Spleen (tissue), 11 donors: ENCODE results near the gene IQSEC1. TPM values are rescaled to one million over a fixed set of nuclear protein-coding genes. Genes with fewer than 3 reads are reported as not detected.

Experiments
- DNase-seq: peaks from one replicate; pipeline ENCODE4 v3.0.0-alpha.2; 2020
- H3K27ac ChIP-seq, 8 donors: fragments of 200-600 bp; sonication (generic) in 7 of 8; 1 replicate in 4 of 8; 2 replicates in 4 of 8; pipeline versions ENCODE4 v1.5.0 to v1.8.0; 2016 to 2021; ENCODE audit warnings: inconsistent platforms in 4 of 8, mild to moderate bottlenecking in 4 of 8, moderate library complexity in 1 of 8
- H3K27me3 ChIP-seq, 7 donors: fragments of 200-600 bp; sonication (generic) in 6 of 7; replicated peaks in 1 of 7; 1 replicate in 4 of 7; 2 replicates in 3 of 7; pipeline versions ENCODE4 v1.5.0 to v1.8.0; 2016 to 2021; ENCODE audit warnings: inconsistent platforms in 3 of 7, mild to moderate bottlenecking in 1 of 7
- H3K36me3 ChIP-seq, 6 donors: fragments of 200-600 bp; sonication (generic) in 5 of 6; 1 replicate in 4 of 6; 2 replicates in 2 of 6; pipeline versions ENCODE4 v1.5.0 to v1.8.0; 2016 to 2021; ENCODE audit warnings: inconsistent platforms in 2 of 6
- H3K4me1 ChIP-seq, 6 donors: fragments of 200-600 bp; sonication (generic) in 5 of 6; 1 replicate in 3 of 6; 2 replicates in 3 of 6; pipeline versions ENCODE4 v1.5.0 to v1.8.0; 2016 to 2021; ENCODE audit warnings: inconsistent platforms in 3 of 6
- H3K4me3 ChIP-seq, 8 donors: fragments of 200-600 bp; sonication (generic) in 7 of 8; 1 replicate in 4 of 8; 2 replicates in 4 of 8; pipeline versions ENCODE4 v1.5.0 to v1.8.0; 2016 to 2021; ENCODE audit warnings: inconsistent platforms in 4 of 8, mild to moderate bottlenecking in 4 of 8, moderate library complexity in 2 of 8
- H3K9me3 ChIP-seq, 8 donors: fragments of 200-600 bp; sonication (generic) in 7 of 8; 1 replicate in 4 of 8; 2 replicates in 4 of 8; pipeline versions ENCODE4 v1.5.0 to v1.8.0; 2016 to 2021; ENCODE audit warnings: inconsistent platforms in 4 of 8
- CTCF ChIP-seq, 11 experiments: fragments of 200-600 bp in 7 of 11; fragments of 450-650 bp in 4 of 11; sonication (generic) in 4 of 11; IDR thresholded peaks in 8 of 11; conservative IDR thresholded peaks in 3 of 11; 1 replicate in 7 of 11; 2 replicates in 4 of 11; pipeline versions ENCODE4 v1.4.0 to v1.8.0; 2016 to 2021; ENCODE audit warnings: antibody characterized with exemption in 11 of 11, inconsistent platforms in 4 of 11, mild to moderate bottlenecking in 1 of 11
- POLR2A ChIP-seq, 3 donors: fragments of 450-650 bp; IDR thresholded peaks; one replicate each; pipeline ENCODE4 v1.5.1; 2017; ENCODE audit warnings: antibody characterized with exemption in 3 of 3, mild to moderate bottlenecking in 1 of 3
- POLR2AphosphoS5 ChIP-seq, 3 donors: sonication (generic); formaldehyde crosslinking; IDR thresholded peaks; one replicate each; pipeline ENCODE4 v1.5.1; 2017; ENCODE audit warnings: antibody characterized with exemption in 3 of 3
- WGBS, 5 donors: extraction: QIAGEN DNeasy Blood & Tissue Kit in 3 of 5; methylation state at CpG; one replicate each; pipeline versions ENCODE4 v1.1.5 to v1.1.7; 2013 to 2018; 5-methylcytosine and 5-hydroxymethylcytosine counted together
- intact Hi-C: fragments of 100-400 bp; cut with DNase I; formaldehyde crosslinking; loops from one replicate; pipeline ENCODE4 v1.15.0; 2023; ENCODE audit warnings: low total_unique reads
- polyA plus RNA-seq, 3 donors: library from polyadenylated mRNA; stranded (reverse); fragments of 200-250 nt; gene quantifications; one replicate each; pipeline ENCODE4 v1.2.1, GENCODE V29; 2013
- total RNA-seq, 7 donors: library from RNA; depleted of rRNA in 3 of 7; stranded (reverse); fragments of >200 nt in 3 of 7; fragmentation: NEBNext Ultra II Directional in 4 of 7; extraction: Animal tissue kit (Norgen Biotek cat#: 25700) in 4 of 7; gene quantifications; one replicate each; pipeline versions ENCODE4 v1.1.0 to v1.2.1, GENCODE V29; 2016 to 2021
- donor health status: healthy with polysubstance abuse.
- donor health status: DM: no; HTN: no; CAD: no; lungs with moderate emphysema.
- donor health status: DM: no; HTN: no; CAD: no.
- donor health status: Bipolar disorder and iron deficiency.
- donor health status: healthy.
- donor health status: DM: no; HTN: no; CAD: no.
- donor health status: DM: yes; HTN: yes; CAD: no.

The IQSEC1 gene
- total and polyA plus RNA-seq, 10 donors = 23.0 to 170 (median 116) TPM

DNA sequence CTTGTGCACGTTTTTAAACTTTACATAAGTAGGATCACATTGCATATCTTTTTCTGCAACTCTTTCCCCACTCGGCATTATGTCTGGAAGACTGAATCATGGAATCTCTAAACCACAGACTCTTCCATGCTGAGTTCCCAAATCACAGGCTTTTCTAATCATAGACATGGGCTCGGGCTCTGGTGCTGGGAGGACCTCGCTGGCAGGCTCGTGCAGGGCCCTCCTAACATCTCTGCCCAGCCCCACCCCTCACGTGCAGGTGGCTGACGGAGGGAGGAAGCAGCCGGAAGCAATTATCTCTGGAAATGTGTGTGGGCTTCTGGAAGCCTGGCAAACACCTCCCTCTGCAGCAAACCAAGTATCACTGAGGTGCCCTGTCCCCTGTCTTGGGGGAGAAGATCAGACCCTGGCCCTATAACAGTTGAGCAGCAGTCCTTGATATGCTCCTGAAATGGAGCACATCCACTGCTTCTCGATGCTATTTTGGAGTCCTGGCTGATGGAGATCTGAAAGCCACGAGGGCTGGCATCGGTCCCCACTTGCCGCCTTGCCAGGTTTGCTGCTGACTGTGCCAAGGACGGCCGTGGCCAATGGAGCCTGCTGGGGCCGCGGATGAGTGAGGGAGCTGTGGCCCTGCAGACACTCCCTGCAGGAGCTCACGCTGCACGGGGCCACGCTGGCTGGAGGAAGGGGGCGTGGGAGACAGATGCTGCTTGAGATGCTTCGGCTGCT is 4.4 kb upstream of the IQSEC1 start:
- WGBS, 5 donors = 62 to 82% (median 73%) methylated on average over 13 to 21 of the region's 21 CpGs
- Histone ChIP-seq H3K4me1 (peaks cover 4 to 64% (median 25%) of the 10 kb centered on the region in 6 donors), H3K9me3 (no peaks in the 10 kb centered on the region), H3K27me3 (peaks cover 0 to 39% (median 17%) of the 10 kb centered on the region in 7 donors), H3K4me3 (no peak overlapping the region), H3K36me3 (no peaks in the 10 kb centered on the region), H3K27ac (no peak overlapping the region)
- no peak for TF ChIP-seq POLR2AphosphoS5 (IDR thresholded peaks at IDR 0.05)
- TF ChIP-seq POLR2A (IDR thresholded peaks at IDR 0.05) = no peak
- no peak for TF ChIP-seq CTCF (IDR thresholded peaks at IDR 0.05 in 8 of 11, conservative IDR thresholded peaks at IDR 0.05 in 3 of 11)
- DNase-seq = no peak
- intact Hi-C loops = no loop called here

- peaks cover 4 to 64% (median 29%) of the 10 kb centered on the region in 6 donors for H3K4me1 ChIP-seq
- DNase-seq = no peak
- 72 to 85% (median 80%) methylated on average over 9 of the region's 9 CpGs for WGBS, 5 donors
- H3K9me3 ChIP-seq = no peaks in the 10 kb centered on the region
- H3K27me3 ChIP-seq = peaks cover 0 to 48% (median 21%) of the 10 kb centered on the region in 7 donors
- TF ChIP-seq POLR2A (IDR thresholded peaks at IDR 0.05) (no peak), CTCF (IDR thresholded peaks at IDR 0.05 in 8 of 11, conservative IDR thresholded peaks at IDR 0.05 in 3 of 11) (no peak), POLR2AphosphoS5 (IDR thresholded peaks at IDR 0.05) (no peak)
- H3K36me3 ChIP-seq = no peaks in the 10 kb centered on the region
- no peak overlapping the region for H3K27ac ChIP-seq
- intact Hi-C loops = no loop called here
- H3K4me3 ChIP-seq = no peak overlapping the region
Observed at GRCh38 chr3:13075986-13076654, 2.9 kb upstream of the IQSEC1 start.

- intact Hi-C loops = no loop called here
- H3K9me3 ChIP-seq = no peaks in the 10 kb centered on the region
- H3K27ac ChIP-seq = no peak overlapping the region
- peaks cover 8 to 66% (median 34%) of the 10 kb centered on the region in 6 donors for H3K4me1 ChIP-seq
- no peaks in the 10 kb centered on the region for H3K36me3 ChIP-seq
- H3K4me3 ChIP-seq = no peak overlapping the region
- TF ChIP-seq POLR2A (IDR thresholded peaks at IDR 0.05) = no peak
- no peak for TF ChIP-seq CTCF (IDR thresholded peaks at IDR 0.05 in 8 of 11, conservative IDR thresholded peaks at IDR 0.05 in 3 of 11)
- H3K27me3 ChIP-seq = peaks cover 0 to 48% (median 21%) of the 10 kb centered on the region in 7 donors
- no peak for DNase-seq
- 62 to 74% (median 68%) methylated on average over 7 of the region's 7 CpGs for WGBS, 5 donors
Observed at GRCh38 chr3:13075318-13075717, 2.1 kb upstream of the IQSEC1 start.

- no peak for DNase-seq
- peaks cover 21 to 75% (median 47%) of the 10 kb centered on the region in 6 donors for H3K4me1 ChIP-seq
- TF ChIP-seq POLR2A (IDR thresholded peaks at IDR 0.05) (no peak), POLR2AphosphoS5 (IDR thresholded peaks at IDR 0.05) (no peak), CTCF (IDR thresholded peaks at IDR 0.05 in 8 of 11, conservative IDR thresholded peaks at IDR 0.05 in 3 of 11) (no peak)
- no peaks in the 10 kb centered on the region for H3K36me3 ChIP-seq
- peak overlapping the region in 1 of 8 donors; percentile 87 for H3K27ac ChIP-seq
- H3K4me3 ChIP-seq = peak overlapping the region in 3 of 8 donors; percentile 44 to 74 (median 46)
- intact Hi-C loops = no loop called here
- peaks cover 0 to 48% (median 21%) of the 10 kb centered on the region in 7 donors for H3K27me3 ChIP-seq
- WGBS, 5 donors = 48 to 57% (median 56%) methylated on average over 13 of the region's 13 CpGs
- H3K9me3 ChIP-seq = no peaks in the 10 kb centered on the region
Observed at GRCh38 chr3:13074006-13074375, 762 bp upstream of the IQSEC1 start.
